Fibroblast of upper back skin (primary cell): ENCODE data around the gene COPS6.

ENCODE experiments used
- DNase-seq: peaks from one replicate; pipeline ENCODE4 v3.0.0-alpha.2; 2013

Gene COPS6

GRCh38 chr7:100080907-100081534 lies 7.7 kb upstream of the COPS6 start:
- DNase-seq = peak; percentile 9

DNA sequence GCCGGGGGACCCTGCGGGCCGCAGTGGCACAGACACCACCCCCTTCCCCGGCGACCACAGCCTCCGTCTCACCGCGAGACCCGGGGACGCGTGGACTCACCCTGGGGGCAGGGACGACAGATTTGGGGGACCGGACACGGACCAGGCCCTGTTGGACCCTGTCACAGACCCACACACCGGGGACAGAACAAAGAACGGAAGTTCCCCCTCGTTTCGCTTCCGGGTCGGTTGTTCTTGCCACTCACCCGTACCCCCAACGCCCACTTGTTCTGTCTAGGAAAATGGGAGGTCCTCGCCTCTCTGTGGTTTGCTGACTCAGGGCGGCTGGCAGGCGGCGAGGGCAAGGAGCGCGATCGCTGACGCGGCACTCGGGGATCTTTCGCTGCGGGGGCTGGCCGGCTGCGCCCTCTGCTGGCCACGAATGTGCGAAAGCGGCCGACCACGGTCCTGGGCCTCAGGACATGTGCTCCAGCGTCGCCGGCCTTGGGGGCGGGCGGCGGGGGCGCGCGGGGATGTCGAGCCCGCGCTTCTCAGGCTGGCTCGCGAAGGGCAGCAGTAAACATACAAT lies 7.2 kb upstream of the COPS6 start, which contains the start of gene ZNF3:
ZNF3 (minus strand) TSS at position 189 of the 568 bp plus-strand sequence. CDS start 4,366 bp downstream, outside the sequence.
- peak; percentile 99 for DNase-seq

DNA sequence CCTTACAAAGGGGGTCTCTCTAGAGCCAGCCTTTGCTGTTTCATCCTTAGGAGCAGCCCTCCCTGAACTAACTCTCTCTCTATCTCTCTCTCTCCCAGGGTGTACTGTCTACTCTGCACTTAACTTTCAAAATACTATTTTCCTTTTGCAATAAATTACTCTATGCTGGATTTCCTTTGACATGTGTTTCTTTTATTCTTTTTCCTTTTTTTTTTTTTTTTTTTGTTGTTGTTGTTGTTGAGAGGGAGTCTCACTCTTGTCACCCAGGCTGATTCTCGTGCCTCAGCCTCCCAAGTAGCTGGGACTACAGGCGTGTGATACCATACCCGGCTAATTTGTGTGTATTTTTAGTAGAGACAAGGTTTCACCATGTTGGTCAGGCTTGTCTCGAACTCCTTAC lies 5.8 kb upstream of the COPS6 start:
- DNase-seq = no peak

DNA sequence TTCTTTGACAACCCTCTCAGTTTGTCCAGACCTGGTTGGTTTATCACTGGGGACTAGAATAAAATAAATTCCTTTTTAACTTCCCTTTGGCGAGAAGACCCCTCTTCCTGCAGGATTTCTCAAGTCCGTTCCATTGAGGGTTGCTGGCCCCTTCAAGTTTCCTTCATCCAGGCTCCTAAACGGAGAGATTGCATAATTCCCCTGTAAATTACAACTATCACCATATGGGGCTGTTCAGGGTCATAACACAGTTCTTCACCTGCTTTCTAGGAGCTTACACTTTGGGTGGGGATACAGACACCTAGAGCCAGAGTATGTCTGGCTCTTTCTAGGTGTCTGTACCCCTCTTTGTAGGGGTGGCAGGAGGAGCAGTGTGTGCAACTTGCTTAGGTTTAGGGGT lies 3.3 kb upstream of the COPS6 start:
- no peak for DNase-seq

- DNase-seq = peak; percentile 99
Observed at GRCh38 chr7:100087055-100087750, 1.6 kb upstream of the COPS6 start.

DNA sequence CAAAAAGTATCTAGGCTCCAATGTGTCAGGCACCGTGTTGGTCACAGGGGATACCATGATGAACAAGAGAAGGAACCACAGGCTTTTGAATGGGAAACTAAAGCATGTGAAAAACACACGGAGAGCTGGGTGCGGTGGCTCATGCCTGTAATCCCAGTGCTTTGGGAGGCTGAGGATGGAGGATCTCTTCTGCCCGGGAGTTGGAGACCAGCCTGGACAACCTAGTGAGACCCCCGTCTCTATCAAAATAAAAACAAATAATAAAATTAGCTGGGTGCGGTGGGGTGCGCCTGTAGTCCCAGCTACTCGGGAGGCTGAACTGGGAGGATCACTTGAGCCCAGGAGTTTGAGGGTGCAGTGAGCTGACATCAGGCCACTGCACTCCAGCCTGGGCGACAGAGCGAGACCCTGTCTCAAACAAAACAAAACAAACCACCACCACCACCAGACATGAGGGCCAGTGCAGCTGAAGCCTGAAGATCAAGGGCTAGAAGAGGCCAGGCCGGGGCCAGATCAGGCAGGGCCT lies 611 bp upstream of the COPS6 start:
- DNase-seq = no peak

DNA sequence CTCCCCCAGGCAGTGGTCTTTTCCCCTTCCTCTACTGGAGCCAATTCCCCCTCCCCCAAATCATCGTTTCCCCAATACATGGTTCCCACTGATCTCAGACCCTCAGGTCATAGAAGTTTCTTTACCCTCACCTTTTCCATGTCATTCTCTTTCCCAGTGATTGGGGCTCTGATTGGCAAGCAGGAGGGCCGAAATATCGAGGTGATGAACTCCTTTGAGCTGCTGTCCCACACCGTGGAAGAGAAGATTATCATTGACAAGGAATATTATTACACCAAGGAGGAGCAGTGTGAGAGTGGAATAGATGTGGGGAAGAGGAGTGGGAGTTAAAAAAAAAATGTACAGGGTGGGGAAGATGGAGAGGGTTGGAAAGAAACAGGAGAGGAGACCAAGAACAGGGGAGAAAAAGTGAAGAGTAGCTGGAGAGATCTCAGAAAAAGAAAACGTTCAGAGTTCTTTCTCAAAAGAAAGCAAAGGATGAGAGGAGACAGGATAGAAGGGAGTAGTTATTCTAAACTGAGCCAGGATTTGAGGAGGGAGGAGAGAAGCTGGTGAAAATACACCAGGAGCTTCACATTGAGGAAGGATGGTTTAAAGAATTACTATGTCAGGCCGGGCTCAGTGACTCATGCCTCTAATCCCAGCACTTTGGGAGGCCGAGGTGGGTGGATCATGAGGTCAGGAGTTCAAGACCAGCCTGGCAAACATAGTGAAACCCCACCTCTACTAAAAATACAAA lies 858 bp downstream of the COPS6 start:
- peak; percentile 14 for DNase-seq

- no peak for DNase-seq
Observed at GRCh38 chr7:100090527-100091410, 2.0 kb downstream of the COPS6 start.

- DNase-seq = no peak
Observed at GRCh38 chr7:100091411-100092181, 2.8 kb downstream of the COPS6 start.

DNA sequence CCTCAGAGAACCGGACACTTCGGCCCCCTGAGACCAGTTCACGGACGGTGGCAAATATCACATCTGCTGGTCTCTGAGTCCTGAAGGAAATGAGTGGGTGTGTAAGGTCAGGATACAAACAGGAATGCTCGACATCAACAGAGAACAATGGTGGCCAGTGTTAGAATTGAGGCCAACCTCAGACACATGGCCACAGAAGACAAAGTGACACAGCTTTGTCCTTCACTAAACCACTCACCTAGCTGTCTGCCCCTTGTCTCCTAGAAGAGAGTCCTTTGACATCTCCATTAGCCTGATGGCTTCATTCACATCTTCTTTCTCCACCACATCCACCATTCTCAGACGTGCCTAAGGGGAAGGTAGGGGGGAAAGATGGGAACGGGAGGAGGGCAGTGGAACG lies 4.3 kb downstream of the COPS6 start:
- no peak for DNase-seq

- no peak for DNase-seq
Observed at GRCh38 chr7:100093498-100093897, 4.7 kb downstream of the COPS6 start.

- DNase-seq = no peak
Observed at GRCh38 chr7:100093925-100094486, 5.2 kb downstream of the COPS6 start.

DNA sequence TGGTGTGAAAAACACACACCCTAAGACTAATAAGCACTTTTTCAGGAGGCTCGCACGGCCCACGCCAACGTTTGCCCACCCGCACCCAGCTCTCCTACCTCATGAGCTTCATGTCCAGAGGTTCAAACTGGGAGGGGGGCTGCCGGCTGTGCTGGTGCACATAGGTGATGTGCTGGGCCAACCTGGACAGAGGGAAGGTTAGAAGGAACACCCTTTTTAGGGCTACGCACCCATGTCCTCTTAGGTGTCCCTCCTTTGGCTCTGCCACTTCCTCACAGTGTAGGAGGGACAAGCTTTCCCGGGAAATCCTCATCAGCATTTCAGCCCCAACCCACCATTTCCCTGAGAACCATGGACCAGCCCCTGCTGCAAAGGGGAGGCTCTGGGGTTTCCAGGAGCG lies 6.5 kb downstream of the COPS6 start:
- no peak for DNase-seq

DNA sequence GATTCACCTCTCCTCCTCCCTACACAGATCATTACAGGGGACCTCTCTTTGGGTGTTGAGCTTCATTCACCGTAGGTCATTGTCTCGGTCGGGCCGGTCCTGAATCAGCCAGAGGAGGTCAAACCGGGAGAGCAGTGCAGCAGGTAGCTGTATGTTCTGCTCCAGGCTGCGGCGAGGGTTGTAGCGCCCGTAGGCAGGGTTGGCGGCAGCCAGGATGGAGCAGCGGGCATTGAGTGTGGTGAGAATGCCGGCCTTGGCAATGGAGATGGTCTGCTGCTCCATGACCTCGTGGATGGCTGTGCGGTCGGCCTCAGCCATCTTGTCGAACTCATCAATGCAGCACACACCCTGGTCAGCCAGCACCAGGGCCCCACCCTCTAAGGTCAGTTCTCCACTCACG lies 6.9 kb downstream of the COPS6 start:
- DNase-seq = no peak

GRCh38 chr7:100098913-100099312 lies 10.1 kb downstream of the COPS6 start:
- DNase-seq = no peak

DNA sequence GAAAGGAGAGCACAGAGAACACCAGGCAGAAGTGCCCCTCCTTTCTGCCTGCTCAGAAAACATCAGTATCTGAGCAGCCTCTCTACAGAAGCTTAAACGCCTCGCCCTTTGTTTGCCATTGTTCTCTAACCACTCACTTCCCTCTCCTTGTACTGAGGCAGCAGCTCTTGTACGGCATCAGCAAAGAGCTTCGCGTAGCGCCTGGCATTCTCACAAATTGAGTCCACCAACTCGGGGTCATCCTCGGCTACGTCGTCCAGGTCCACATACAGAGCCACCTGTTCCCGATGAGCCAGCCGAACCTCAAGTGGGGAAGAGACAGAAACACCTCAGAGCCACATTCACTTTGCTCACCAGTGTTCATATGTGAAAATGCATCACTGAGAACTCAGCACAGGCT lies 10.7 kb downstream of the COPS6 start:
- DNase-seq = no peak

GRCh38 chr7:100100420-100101015 lies 11.7 kb downstream of the COPS6 start:
- DNase-seq = peak; percentile 97

- peak; percentile 99 for DNase-seq
Observed at GRCh38 chr7:100101016-100101862, 12.5 kb downstream of the COPS6 start, which contains the start of the genes AP4M1 and MCM7. TSS of gene AP4M1 (plus strand) at chr7:100101643. CDS start at chr7:100101715, 72 bp downstream. TSS of gene MCM7 (minus strand) at chr7:100101397. CDS start at chr7:100101294, 103 bp downstream.
